Measurements from ENCODE around the gene CCL24. TPM values are rescaled to one million over a fixed set of nuclear protein-coding genes. Genes with fewer than 3 reads are reported as not detected.
"Not testable (repeated sequence)": the region's sequence is repeated elsewhere in the genome, so short reads cannot be mapped to it uniquely, and the experiment has no call there.

The CCL24 gene
- total and polyA plus RNA-seq, 2 donors (not counting 1 experiment from before 2014, with no cell fraction given), result not detected

DNA sequence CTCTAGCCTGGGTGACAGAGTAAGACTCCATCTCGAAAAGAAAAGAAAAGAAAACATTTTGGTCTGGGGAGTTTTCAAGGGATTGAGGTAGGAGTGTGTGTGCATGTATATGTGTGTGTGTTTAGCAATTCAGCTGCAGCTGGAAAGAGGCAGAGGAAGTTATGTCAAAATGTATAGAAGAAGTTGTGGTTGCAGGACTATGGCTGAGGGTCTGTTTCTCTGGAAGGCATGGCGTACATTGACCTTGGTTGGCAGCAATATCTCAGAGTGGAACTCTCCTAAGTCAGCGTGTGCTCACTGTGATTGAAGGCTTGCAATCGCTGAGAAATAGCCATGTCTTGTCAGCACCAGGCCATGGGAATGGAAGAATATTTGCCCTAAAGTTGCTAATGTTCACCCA lies 36.6 kb upstream of the CCL24 start:
- Histone ChIP-seq H3K79me2 (ENCODE audit: control insufficient read depth, insufficient read depth, low read length) (no peaks in the 10 kb centered on the region), H3K9me3 (ENCODE audit: control insufficient read depth, insufficient read depth, low read depth, low read length) (no peaks in the 10 kb centered on the region), H3K4me1 (ENCODE audit: control insufficient read depth, extremely low read depth, insufficient read depth, low read length) (no peaks in the 10 kb centered on the region), H3K36me3 (ENCODE audit: control insufficient read depth, insufficient read depth, low read length) (no peaks in the 10 kb centered on the region), H4K20me1 (ENCODE audit: control insufficient read depth, extremely low read depth, insufficient read depth, low read length) (no peaks in the 10 kb centered on the region), H3K4me2 (ENCODE audit: extremely low read depth, insufficient read depth, low read length) (no peak overlapping the region), H3K4me3 (replicated peaks in 1 of 4; ENCODE audit: control extremely low read depth in 1 of 4, insufficient read depth in 1 of 4, low read depth in 3 of 4, low read length in 4 of 4) (no peak overlapping the region), H3K27ac (ENCODE audit: insufficient read depth, low read length) (no peak overlapping the region), H3K9ac (ENCODE audit: insufficient read depth, low read length) (no peak overlapping the region), H2AFZ (ENCODE audit: low read length) (no peak overlapping the region), H3K27me3 (ENCODE audit: control insufficient read depth, insufficient read depth, low read length) (no peaks in the 10 kb centered on the region)
- TF ChIP-seq CTCF (conservative IDR thresholded peaks at IDR 0.05 in 1 of 2, IDR thresholded peaks at IDR 0.05 in 1 of 2; ENCODE audit: low read depth in 1 of 2, low read length in 2 of 2), result no peak
- TF ChIP-seq EZH2 (IDR thresholded peaks at IDR 0.05; ENCODE audit: low read length, missing control alignments), result no peak
- DNase-seq (ENCODE audit: low read depth in 2 of 2), result no peak

- Histone ChIP-seq H4K20me1 (ENCODE audit: control insufficient read depth, extremely low read depth, insufficient read depth, low read length) (no peaks in the 10 kb centered on the region), H2AFZ (ENCODE audit: low read length) (no peak overlapping the region), H3K79me2 (ENCODE audit: control insufficient read depth, insufficient read depth, low read length) (no peaks in the 10 kb centered on the region), H3K9me3 (ENCODE audit: control insufficient read depth, insufficient read depth, low read depth, low read length) (no peaks in the 10 kb centered on the region), H3K4me3 (replicated peaks in 1 of 4; ENCODE audit: control extremely low read depth in 1 of 4, insufficient read depth in 1 of 4, low read depth in 3 of 4, low read length in 4 of 4) (no peak overlapping the region), H3K27me3 (ENCODE audit: control insufficient read depth, insufficient read depth, low read length) (no peaks in the 10 kb centered on the region), H3K27ac (ENCODE audit: insufficient read depth, low read length) (no peak overlapping the region), H3K4me2 (ENCODE audit: extremely low read depth, insufficient read depth, low read length) (no peak overlapping the region), H3K4me1 (ENCODE audit: control insufficient read depth, extremely low read depth, insufficient read depth, low read length) (no peaks in the 10 kb centered on the region), H3K36me3 (ENCODE audit: control insufficient read depth, insufficient read depth, low read length) (no peaks in the 10 kb centered on the region), H3K9ac (ENCODE audit: insufficient read depth, low read length) (no peak overlapping the region)
- TF ChIP-seq EZH2 (IDR thresholded peaks at IDR 0.05; ENCODE audit: low read length, missing control alignments), result no peak
- no peak for TF ChIP-seq CTCF (conservative IDR thresholded peaks at IDR 0.05 in 1 of 2, IDR thresholded peaks at IDR 0.05 in 1 of 2; ENCODE audit: low read depth in 1 of 2, low read length in 2 of 2)
- no peak for DNase-seq (ENCODE audit: low read depth in 2 of 2)
Measured at GRCh38 chr7:75849573-75849972, 36.0 kb upstream of the CCL24 start.

DNA sequence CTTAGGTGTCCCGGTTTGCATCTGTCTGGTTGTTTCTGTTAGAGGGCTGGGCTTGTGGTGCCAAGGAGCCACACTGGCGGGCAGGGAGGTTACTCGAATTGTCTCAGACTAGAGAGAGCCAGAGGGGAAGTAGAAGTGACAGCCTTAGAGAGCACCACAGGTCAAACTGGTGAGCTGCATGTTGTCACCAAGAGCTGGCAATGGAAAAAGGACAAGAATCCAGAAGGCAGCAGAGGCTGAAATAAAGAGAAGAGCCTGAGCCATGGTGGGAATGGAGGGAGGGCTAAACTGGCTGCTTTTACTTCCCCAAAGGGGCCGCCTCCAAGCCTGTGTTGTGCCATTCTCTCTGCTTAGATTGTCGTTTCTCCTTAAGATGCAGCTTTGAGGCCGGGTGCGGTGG lies 34.1 kb upstream of the CCL24 start:
- DNase-seq (ENCODE audit: low read depth in 2 of 2), result no peak
- Histone ChIP-seq H3K9ac (ENCODE audit: insufficient read depth, low read length) (no peak overlapping the region), H3K27me3 (ENCODE audit: control insufficient read depth, insufficient read depth, low read length) (no peaks in the 10 kb centered on the region), H3K36me3 (ENCODE audit: control insufficient read depth, insufficient read depth, low read length) (no peaks in the 10 kb centered on the region), H3K4me2 (ENCODE audit: extremely low read depth, insufficient read depth, low read length) (no peak overlapping the region), H3K27ac (ENCODE audit: insufficient read depth, low read length) (no peak overlapping the region), H2AFZ (ENCODE audit: low read length) (no peak overlapping the region), H3K4me1 (ENCODE audit: control insufficient read depth, extremely low read depth, insufficient read depth, low read length) (peaks cover 5% of the 10 kb centered on the region), H3K79me2 (ENCODE audit: control insufficient read depth, insufficient read depth, low read length) (no peaks in the 10 kb centered on the region), H3K9me3 (ENCODE audit: control insufficient read depth, insufficient read depth, low read depth, low read length) (no peaks in the 10 kb centered on the region), H3K4me3 (replicated peaks in 1 of 4; ENCODE audit: control extremely low read depth in 1 of 4, insufficient read depth in 1 of 4, low read depth in 3 of 4, low read length in 4 of 4) (no peak overlapping the region), H4K20me1 (ENCODE audit: control insufficient read depth, extremely low read depth, insufficient read depth, low read length) (no peaks in the 10 kb centered on the region)
- no peak for TF ChIP-seq CTCF (conservative IDR thresholded peaks at IDR 0.05 in 1 of 2, IDR thresholded peaks at IDR 0.05 in 1 of 2; ENCODE audit: low read depth in 1 of 2, low read length in 2 of 2)
- TF ChIP-seq EZH2 (IDR thresholded peaks at IDR 0.05; ENCODE audit: low read length, missing control alignments), result no peak

- not testable (repeated sequence) for H3K9me3 ChIP-seq (ENCODE audit: control insufficient read depth, insufficient read depth, low read depth, low read length); H3K27me3 ChIP-seq (ENCODE audit: control insufficient read depth, insufficient read depth, low read length); H3K9ac ChIP-seq (ENCODE audit: insufficient read depth, low read length); H3K79me2 ChIP-seq (ENCODE audit: control insufficient read depth, insufficient read depth, low read length); H3K4me3 ChIP-seq (replicated peaks in 1 of 4; ENCODE audit: control extremely low read depth in 1 of 4, insufficient read depth in 1 of 4, low read depth in 3 of 4, low read length in 4 of 4); H3K4me2 ChIP-seq (ENCODE audit: extremely low read depth, insufficient read depth, low read length); H3K27ac ChIP-seq (ENCODE audit: insufficient read depth, low read length); H4K20me1 ChIP-seq (ENCODE audit: control insufficient read depth, extremely low read depth, insufficient read depth, low read length); H3K36me3 ChIP-seq (ENCODE audit: control insufficient read depth, insufficient read depth, low read length); H2AFZ ChIP-seq (ENCODE audit: low read length); DNase-seq (ENCODE audit: low read depth in 2 of 2)
- peaks cover 10% of the 10 kb centered on the region for H3K4me1 ChIP-seq (ENCODE audit: control insufficient read depth, extremely low read depth, insufficient read depth, low read length)
Measured at GRCh38 chr7:75845132-75845531, 31.5 kb upstream of the CCL24 start.
